IMR-90 (cell line): ENCODE results near the gene PRKAG2. TPM values are rescaled to one million over a fixed set of nuclear protein-coding genes. Genes with fewer than 3 reads are reported as not detected.

ENCODE experiments used
- ATAC-seq: fragments of 200-7000 bp; cut with Tn5 transposase; 2 replicates; pipeline ENCODE4 v1.9.1; 2020; ENCODE audit warnings: low read depth, mild to moderate bottlenecking, moderate library complexity
- BruUV-seq: library from RNA; stranded (reverse); fragments of 400-500 nt; replicated peaks from 2 replicates; lab custom pipeline; 2021; lab: Mats Ljungman, UMichigan
- CTCF ChIA-PET: fragments of 300-600 bp; formaldehyde crosslinking; extraction: SDS; loops from one replicate; lab custom pipeline; 2021; ENCODE audit warnings: antibody characterized with exemption; lab: Yijun Ruan, JAX
- POLR2A ChIA-PET: fragments of 300-600 bp; sonication (Branson Sonifier 250); formaldehyde crosslinking; loops from one replicate; lab custom pipeline; 2022; ENCODE audit warnings: antibody characterized with exemption; ENCODE audit not compliant: unreplicated experiment; lab: Charles Lee
- DNase-seq: peaks from one replicate; pipeline ENCODE4 v3.0.0; 2013
- H2AFZ ChIP-seq: replicated peaks from 2 replicates; pipeline ENCODE3; 2013; ENCODE audit warnings: low read length, mild to moderate bottlenecking; ENCODE audit not compliant: poor library complexity
- H2AK5ac ChIP-seq: 2 replicates; pipeline ENCODE4 v1.6.1; 2013; ENCODE audit warnings: low read depth, low read length, inconsistent platforms
- H2AK9ac ChIP-seq: replicated peaks from 2 replicates; pipeline ENCODE3; 2013; ENCODE audit warnings: mild to moderate bottlenecking, low read depth, low read length, moderate library complexity; ENCODE audit not compliant: poor library complexity
- H2BK120ac ChIP-seq: 2 replicates; pipeline ENCODE4 v1.6.1; 2013; ENCODE audit warnings: low read depth, low read length, inconsistent platforms
- H2BK15ac ChIP-seq: 3 replicates; pipeline ENCODE4 v1.6.1; 2013; ENCODE audit warnings: low read depth, low read length, inconsistent platforms
- H2BK20ac ChIP-seq: 2 replicates; pipeline ENCODE4 v1.6.1; 2013; ENCODE audit warnings: low read depth, mild to moderate bottlenecking, inconsistent platforms, low read length, moderate library complexity
- H2BK5ac ChIP-seq: 2 replicates; pipeline ENCODE4 v1.6.1; 2013; ENCODE audit warnings: mild to moderate bottlenecking, low read depth, low read length, inconsistent platforms; ENCODE audit not compliant: poor library complexity, severe bottlenecking
- H3K14ac ChIP-seq: replicated peaks from 2 replicates; pipeline ENCODE4 v1.6.1; 2013; ENCODE audit warnings: low read depth, low read length, inconsistent platforms
- H3K18ac ChIP-seq: 2 replicates; pipeline ENCODE4 v1.6.1; 2013; ENCODE audit warnings: low read depth, low read length, control low read depth
- H3K23ac ChIP-seq: 2 replicates; pipeline ENCODE4 v1.6.1; 2013; ENCODE audit warnings: low read depth, low read length, inconsistent platforms
- H3K27ac ChIP-seq: 2 replicates; pipeline ENCODE4 v1.5.1; 2013; ENCODE audit warnings: mild to moderate bottlenecking, control low read depth, low read length; ENCODE audit not compliant: insufficient read depth
- H3K27me3 ChIP-seq: 2 replicates; pipeline ENCODE4 v1.6.1; 2013; ENCODE audit warnings: low read length; ENCODE audit not compliant: control insufficient read depth, insufficient read depth
- H3K36me3 ChIP-seq: 2 replicates; pipeline ENCODE4 v1.6.1; 2013; ENCODE audit warnings: low read length, mixed read lengths; ENCODE audit not compliant: control insufficient read depth, insufficient read depth
- H3K4ac ChIP-seq: 2 replicates; pipeline ENCODE4 v1.6.1; 2013; ENCODE audit warnings: low read depth, low read length, inconsistent platforms
- H3K4me1 ChIP-seq: 2 replicates; pipeline ENCODE4 v1.6.1; 2013; ENCODE audit warnings: low read length, mixed read lengths; ENCODE audit not compliant: control insufficient read depth, insufficient read depth
- H3K4me2 ChIP-seq: 2 replicates; pipeline ENCODE4 v1.6.1; 2013; ENCODE audit warnings: low read depth, mild to moderate bottlenecking, control low read depth, low read length, moderate library complexity
- H3K4me3 ChIP-seq: 2 replicates; pipeline ENCODE4 v1.5.1; 2013; ENCODE audit warnings: low read depth, mild to moderate bottlenecking, control low read depth, low read length, moderate library complexity; ENCODE audit not compliant: insufficient read depth
- H3K56ac ChIP-seq: 2 replicates; pipeline ENCODE4 v1.6.1; 2013; ENCODE audit warnings: low read length, inconsistent platforms; ENCODE audit not compliant: insufficient read depth; ENCODE audit errors: extremely low read depth
- H3K79me1 ChIP-seq, 2 experiments: 2 replicates each; pipeline ENCODE4 v1.6.1; 2013; ENCODE audit warnings: low read length in 2 of 2, inconsistent platforms in 1 of 2, low read depth in 1 of 2
- H3K9ac ChIP-seq: 2 replicates; pipeline ENCODE4 v1.6.1; 2013; ENCODE audit warnings: low read depth, low read length, control low read depth
- H3K9me1 ChIP-seq: 2 replicates; pipeline ENCODE4 v1.6.1; 2013; ENCODE audit warnings: low read length, inconsistent platforms; ENCODE audit not compliant: insufficient read depth
- H3K9me3 ChIP-seq: 2 replicates; pipeline ENCODE4 v1.6.1; 2013; ENCODE audit warnings: low read length; ENCODE audit not compliant: control insufficient read depth, insufficient read depth
- H4K20me1 ChIP-seq: 2 replicates; pipeline ENCODE4 v1.6.1; 2013; ENCODE audit warnings: low read length, inconsistent platforms; ENCODE audit not compliant: insufficient read depth
- H4K5ac ChIP-seq: 2 replicates; pipeline ENCODE4 v1.6.1; 2013; ENCODE audit warnings: mild to moderate bottlenecking, low read depth, low read length, control low read depth
- H4K8ac ChIP-seq, 2 experiments: 2 replicates each; pipeline ENCODE4 v1.6.1; 2013; ENCODE audit warnings: low read depth in 2 of 2, low read length in 2 of 2, control low read depth in 1 of 2, inconsistent platforms in 1 of 2
- H4K91ac ChIP-seq: 2 replicates; pipeline ENCODE4 v1.6.1; 2013; ENCODE audit warnings: low read depth, low read length, inconsistent platforms; ENCODE audit not compliant: insufficient read depth
- CEBPB ChIP-seq: IDR thresholded peaks from 2 replicates; pipeline ENCODE4 v1.6.1; 2012; ENCODE audit warnings: low read depth, low read length, improper control_type of control experiment
- CHD1 ChIP-seq: IDR thresholded peaks from 2 replicates; pipeline ENCODE4 v1.6.1; 2012; ENCODE audit warnings: low read depth, low read length, improper control_type of control experiment
- CTCF ChIP-seq: conservative IDR thresholded peaks from 2 replicates; pipeline ENCODE4 v1.5.1; 2012; ENCODE audit warnings: mild to moderate bottlenecking, low read depth, low read length, improper control_type of control experiment
- ELK1 ChIP-seq: fragments of 150-350 bp; IDR thresholded peaks from 2 replicates; pipeline ENCODE4 v1.6.1; 2016; ENCODE audit warnings: low read depth, mild to moderate bottlenecking, low read length, moderate library complexity, borderline replicate concordance
- FOS ChIP-seq: fragments of 150-350 bp; IDR thresholded peaks from 2 replicates; pipeline ENCODE4 v1.6.1; 2016; ENCODE audit warnings: low read depth, low read length
- MAFK ChIP-seq: IDR thresholded peaks from 2 replicates; pipeline ENCODE4 v1.6.1; 2012; ENCODE audit warnings: low read depth, low read length, improper control_type of control experiment
- MAZ ChIP-seq: IDR thresholded peaks from 2 replicates; pipeline ENCODE4 v1.6.1; 2012; ENCODE audit warnings: low read depth, mild to moderate bottlenecking, low read length, improper control_type of control experiment, moderate library complexity, borderline replicate concordance
- NFE2L2 ChIP-seq: fragments of 150-350 bp; IDR thresholded peaks from 2 replicates; pipeline ENCODE4 v1.6.1; 2016; ENCODE audit warnings: low read depth, mild to moderate bottlenecking, low read length
- POLR2A ChIP-seq: IDR thresholded peaks from 2 replicates; pipeline ENCODE4 v1.6.1; 2012; ENCODE audit warnings: mild to moderate bottlenecking, low read depth, low read length
- RCOR1 ChIP-seq: IDR thresholded peaks from 2 replicates; pipeline ENCODE4 v1.6.1; 2012; ENCODE audit warnings: mild to moderate bottlenecking, low read length, improper control_type of control experiment; ENCODE audit not compliant: insufficient replicate concordance
- RFX5 ChIP-seq: IDR thresholded peaks from 2 replicates; pipeline ENCODE4 v1.8.0; 2012; ENCODE audit warnings: low read depth, mild to moderate bottlenecking, low read length, moderate library complexity
- SMC3 ChIP-seq: fragments of 150-350 bp; IDR thresholded peaks from 2 replicates; pipeline ENCODE4 v1.6.1; 2016; ENCODE audit warnings: low read depth, mild to moderate bottlenecking, antibody characterized with exemption, low read length, moderate library complexity
- WGBS, 2 experiments: methylation state at CpG; one replicate each; pipeline versions ENCODE4 v1.1.5 to v1.1.7; 2013; ENCODE audit warnings: missing lambda C conversion rate in 2 of 2; ENCODE audit not compliant: insufficient read length in 1 of 2; ENCODE audit errors: extremely low coverage in 2 of 2; 5-methylcytosine and 5-hydroxymethylcytosine counted together
- dilution Hi-C: fragments of 300-500 bp; cut with HindIII; formaldehyde crosslinking; loops from one replicate; pipeline ENCODE4 v1.14.3; 2018; ENCODE audit warnings: low sequenced_read_pairs; ENCODE audit not compliant: unreplicated experiment
- in situ Hi-C: fragments of 300-500 bp; cut with MboI; formaldehyde crosslinking; loops from 3 replicates; pipeline ENCODE4 v1.14.3; 2019; ENCODE audit warnings: low sequenced_read_pairs, inconsistent platforms, mixed read lengths
- intact Hi-C: fragments of 100-400 bp; cut with micrococcal nuclease; formaldehyde crosslinking; loops from 2 replicates; pipeline ENCODE4 v1.10.0; 2022
- polyA plus RNA-seq, 3 experiments: library from polyadenylated mRNA; depleted of rRNA; stranded (reverse); fragments of >200 nt; gene quantifications; 2 replicates each; pipeline ENCODE4 v1.2.3, GENCODE V29; 2012; ENCODE audit warnings: low replicate concordance in 1 of 3
- total RNA-seq: library from RNA; depleted of rRNA; stranded (reverse); fragments of >200 nt; gene quantifications from 2 replicates; pipeline ENCODE4 v1.2.3, GENCODE V29; 2012

The PRKAG2 gene
- total and polyA plus RNA-seq, 2 of the 4 experiments (the other 2 are of a cell fraction): 15.4 to 21.6 TPM

GRCh38 chr7:151801291-151801690, 75.6 kb downstream of the PRKAG2 start:
- 73% methylated on average over 3 of the region's 5 CpGs; no CpG with 5 or more reads in 1 of the 2 experiments for WGBS, 2 experiments

More at GRCh38 chr7:151801291-151801690, 75.6 kb downstream of the PRKAG2 start:
- Histone ChIP-seq H3K18ac (no peak overlapping the region), H3K9ac (no peak overlapping the region), H3K4ac (no peak overlapping the region), H2AK5ac (no peak overlapping the region), H3K23ac (no peak overlapping the region), H2BK120ac (no peak overlapping the region), H2AFZ (no peak overlapping the region), H3K4me2 (no peak overlapping the region), H4K91ac (no peak overlapping the region), H3K9me3 (no peaks in the 10 kb centered on the region), H3K14ac (no peak overlapping the region), H3K27me3 (peaks cover 28% of the 10 kb centered on the region), H3K4me1 (no peaks in the 10 kb centered on the region), H4K20me1 (no peaks in the 10 kb centered on the region), H2AK9ac (no peak overlapping the region), H3K36me3 (no peaks in the 10 kb centered on the region), H3K56ac (no peak overlapping the region), H3K9me1 (peaks cover 6% of the 10 kb centered on the region; the same call in 1 of the 2 replicates), H2BK5ac (no peak overlapping the region), H2BK20ac (no peak overlapping the region), H4K8ac (no peak overlapping the region), H3K4me3 (no peak overlapping the region), H2BK15ac (no peak overlapping the region), H4K5ac (no peak overlapping the region), H3K27ac (no peak overlapping the region), H3K79me1 (no peaks in the 10 kb centered on the region)
- BruUV-seq: no TSS peak
- in situ Hi-C loops: no loop called here
- TF ChIP-seq MAFK (no peak), SMC3 (no peak), MAZ (no peak), ELK1 (no peak), CTCF (no peak), RFX5 (no peak), RCOR1 (no peak), CHD1 (no peak), FOS (no peak), NFE2L2 (no peak), POLR2A (no peak), CEBPB (no peak)
- DNase-seq (no peak), ATAC-seq (no peak)
- intact Hi-C loops: no loop called here
- ChIA-PET CTCF (no interaction called here), POLR2A (no interaction called here)
- dilution Hi-C loops: no loop called here
